ENCODE measurements around the gene ISLR2.

Gene ISLR2

DNA sequence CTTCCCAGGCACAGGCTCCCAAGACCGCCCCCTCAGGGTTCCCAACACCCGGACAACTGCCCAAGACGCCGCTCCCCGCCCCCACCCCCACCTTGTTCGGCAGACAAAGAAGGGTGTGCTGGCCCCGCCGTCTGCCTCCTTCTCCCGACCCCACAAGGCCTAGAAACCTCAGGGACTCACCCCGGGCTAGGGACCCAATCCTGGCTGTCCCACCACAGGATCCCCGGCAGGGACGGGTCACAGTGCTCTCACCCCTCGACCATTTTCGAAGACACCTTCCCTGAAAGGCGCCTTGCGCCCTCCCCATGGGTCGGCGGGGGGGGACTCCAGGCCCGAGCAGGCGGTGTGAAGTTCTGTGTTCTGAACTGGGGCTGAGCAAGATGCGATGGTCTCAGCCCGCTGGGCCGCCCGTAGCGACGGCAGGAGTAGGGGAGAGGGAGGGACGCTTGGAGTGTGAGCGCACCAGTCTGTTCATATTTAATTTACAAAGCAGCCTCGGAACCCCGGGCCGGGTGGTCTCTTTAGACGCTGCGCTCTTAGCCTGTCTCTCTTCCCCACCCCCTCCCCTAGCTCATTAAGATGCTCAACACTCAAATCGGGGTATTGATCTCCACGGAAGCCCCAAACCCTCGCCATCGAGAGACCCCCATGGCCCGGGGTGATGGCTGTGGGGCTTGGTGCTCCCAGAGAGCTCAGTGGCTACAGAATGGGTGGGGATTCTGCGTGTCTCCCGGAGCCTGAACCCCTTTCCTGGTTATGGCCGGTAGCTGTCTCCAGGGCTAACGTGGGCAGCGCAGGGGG lies 1.4 kb upstream of the ISLR2 start:
- DNase-seq (ENCODE audit: low read depth in 4 of 4, low spot score in 1 of 4), result no peak

GRCh38 chr15:74129586-74130154 lies 716 bp upstream of the ISLR2 start:
- no peak for DNase-seq (ENCODE audit: low read depth in 4 of 4, low spot score in 1 of 4)

GRCh38 chr15:74130849-74131627 lies 652 bp downstream of the ISLR2 start:
- no peak for DNase-seq (ENCODE audit: low read depth in 4 of 4, low spot score in 1 of 4)

DNA sequence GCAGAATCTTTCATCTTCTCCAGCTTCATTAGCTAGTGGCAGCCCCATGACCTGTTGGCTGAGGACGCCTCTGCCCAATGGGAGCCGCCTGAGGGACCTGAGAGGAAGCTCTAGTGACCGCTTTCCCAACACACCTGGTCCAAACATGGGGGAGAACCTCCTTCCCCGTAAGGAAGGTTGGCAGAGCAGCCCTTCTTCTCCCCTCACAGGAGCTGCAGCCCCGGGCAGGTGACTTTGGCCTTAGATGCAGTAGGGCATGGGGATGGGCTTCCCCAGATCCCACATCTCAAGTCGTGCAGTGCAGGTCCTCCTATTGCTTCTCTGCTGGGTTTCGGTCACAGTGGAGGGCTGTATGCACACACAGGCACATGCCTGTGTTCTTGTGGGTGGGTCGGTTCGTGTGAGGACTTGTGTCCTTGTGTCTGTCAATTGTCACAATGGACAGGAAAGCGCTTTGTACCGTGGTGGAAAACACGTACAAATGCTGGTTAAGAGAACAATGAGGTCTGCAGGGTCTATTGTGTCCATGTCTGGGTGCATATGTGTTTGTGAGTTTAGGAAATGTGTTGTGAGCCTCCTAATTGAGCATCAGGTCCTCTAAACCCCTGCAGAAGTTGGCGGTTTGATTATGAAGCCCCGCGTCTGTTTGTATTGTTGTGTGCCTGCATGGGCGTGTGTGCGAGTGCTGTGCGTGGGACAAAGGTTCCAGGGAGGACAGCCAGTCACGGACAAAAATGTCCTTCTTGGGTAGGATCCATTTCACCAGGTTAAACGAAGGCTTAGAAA lies 1.4 kb downstream of the ISLR2 start:
- DNase-seq (ENCODE audit: low read depth in 4 of 4, low spot score in 1 of 4), result no peak

DNA sequence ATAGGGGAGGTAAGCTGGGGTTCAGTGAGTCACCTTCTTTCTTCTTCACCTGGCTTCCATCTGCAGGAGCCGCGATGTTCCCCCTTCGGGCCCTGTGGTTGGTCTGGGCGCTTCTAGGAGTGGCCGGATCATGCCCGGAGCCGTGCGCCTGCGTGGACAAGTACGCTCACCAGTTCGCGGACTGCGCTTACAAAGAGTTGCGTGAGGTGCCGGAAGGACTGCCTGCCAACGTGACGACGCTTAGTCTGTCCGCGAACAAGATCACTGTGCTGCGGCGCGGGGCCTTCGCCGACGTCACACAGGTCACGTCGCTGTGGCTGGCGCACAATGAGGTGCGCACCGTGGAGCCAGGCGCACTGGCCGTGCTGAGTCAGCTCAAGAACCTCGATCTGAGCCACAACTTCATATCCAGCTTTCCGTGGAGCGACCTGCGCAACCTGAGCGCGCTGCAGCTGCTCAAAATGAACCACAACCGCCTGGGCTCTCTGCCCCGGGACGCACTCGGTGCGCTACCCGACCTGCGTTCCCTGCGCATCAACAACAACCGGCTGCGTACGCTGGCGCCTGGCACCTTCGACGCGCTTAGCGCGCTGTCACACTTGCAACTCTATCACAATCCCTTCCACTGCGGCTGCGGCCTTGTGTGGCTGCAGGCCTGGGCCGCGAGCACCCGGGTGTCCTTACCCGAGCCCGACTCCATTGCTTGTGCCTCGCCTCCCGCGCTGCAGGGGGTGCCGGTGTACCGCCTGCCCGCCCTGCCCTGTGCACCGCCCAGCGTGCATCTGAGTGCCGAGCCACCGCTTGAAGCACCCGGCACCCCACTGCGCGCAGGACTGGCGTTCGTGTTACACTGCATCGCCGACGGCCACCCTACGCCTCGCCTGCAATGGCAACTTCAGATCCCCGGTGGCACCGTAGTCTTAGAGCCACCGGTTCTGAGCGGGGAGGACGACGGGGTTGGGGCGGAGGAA lies 2.6 kb downstream of the ISLR2 start:
- DNase-seq (ENCODE audit: low read depth in 4 of 4, low spot score in 1 of 4), result no peak

DNA sequence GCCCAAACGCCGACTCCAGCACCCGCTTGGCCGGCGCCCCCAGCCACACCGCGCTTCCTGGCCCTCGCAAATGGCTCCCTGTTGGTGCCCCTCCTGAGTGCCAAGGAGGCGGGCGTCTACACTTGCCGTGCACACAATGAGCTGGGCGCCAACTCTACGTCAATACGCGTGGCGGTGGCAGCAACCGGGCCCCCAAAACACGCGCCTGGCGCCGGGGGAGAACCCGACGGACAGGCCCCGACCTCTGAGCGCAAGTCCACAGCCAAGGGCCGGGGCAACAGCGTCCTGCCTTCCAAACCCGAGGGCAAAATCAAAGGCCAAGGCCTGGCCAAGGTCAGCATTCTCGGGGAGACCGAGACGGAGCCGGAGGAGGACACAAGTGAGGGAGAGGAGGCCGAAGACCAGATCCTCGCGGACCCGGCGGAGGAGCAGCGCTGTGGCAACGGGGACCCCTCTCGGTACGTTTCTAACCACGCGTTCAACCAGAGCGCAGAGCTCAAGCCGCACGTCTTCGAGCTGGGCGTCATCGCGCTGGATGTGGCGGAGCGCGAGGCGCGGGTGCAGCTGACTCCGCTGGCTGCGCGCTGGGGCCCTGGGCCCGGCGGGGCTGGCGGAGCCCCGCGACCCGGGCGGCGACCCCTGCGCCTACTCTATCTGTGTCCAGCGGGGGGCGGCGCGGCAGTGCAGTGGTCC lies 3.5 kb downstream of the ISLR2 start:
- no peak for DNase-seq (ENCODE audit: low read depth in 4 of 4, low spot score in 1 of 4)

DNA sequence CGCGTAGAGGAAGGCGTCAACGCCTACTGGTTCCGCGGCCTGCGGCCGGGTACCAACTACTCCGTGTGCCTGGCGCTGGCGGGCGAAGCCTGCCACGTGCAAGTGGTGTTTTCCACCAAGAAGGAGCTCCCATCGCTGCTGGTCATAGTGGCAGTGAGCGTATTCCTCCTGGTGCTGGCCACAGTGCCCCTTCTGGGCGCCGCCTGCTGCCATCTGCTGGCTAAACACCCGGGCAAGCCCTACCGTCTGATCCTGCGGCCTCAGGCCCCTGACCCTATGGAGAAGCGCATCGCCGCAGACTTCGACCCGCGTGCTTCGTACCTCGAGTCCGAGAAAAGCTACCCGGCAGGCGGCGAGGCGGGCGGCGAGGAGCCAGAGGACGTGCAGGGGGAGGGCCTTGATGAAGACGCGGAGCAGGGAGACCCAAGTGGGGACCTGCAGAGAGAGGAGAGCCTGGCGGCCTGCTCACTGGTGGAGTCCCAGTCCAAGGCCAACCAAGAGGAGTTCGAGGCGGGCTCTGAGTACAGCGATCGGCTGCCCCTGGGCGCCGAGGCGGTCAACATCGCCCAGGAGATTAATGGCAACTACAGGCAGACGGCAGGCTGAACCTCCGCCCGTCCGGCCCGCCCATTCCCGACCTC lies 4.1 kb downstream of the ISLR2 start:
- no peak for DNase-seq (ENCODE audit: low read depth in 4 of 4, low spot score in 1 of 4)

GRCh38 chr15:74135041-74135565 lies 4.7 kb downstream of the ISLR2 start:
- DNase-seq (ENCODE audit: low read depth in 4 of 4, low spot score in 1 of 4), result no peak

GRCh38 chr15:74136540-74136813 lies 6.1 kb downstream of the ISLR2 start:
- no peak for DNase-seq (ENCODE audit: low read depth in 4 of 4, low spot score in 1 of 4)

GRCh38 chr15:74136814-74137536 lies 6.6 kb downstream of the ISLR2 start:
- DNase-seq (ENCODE audit: low read depth in 4 of 4, low spot score in 1 of 4), result no peak

DNA sequence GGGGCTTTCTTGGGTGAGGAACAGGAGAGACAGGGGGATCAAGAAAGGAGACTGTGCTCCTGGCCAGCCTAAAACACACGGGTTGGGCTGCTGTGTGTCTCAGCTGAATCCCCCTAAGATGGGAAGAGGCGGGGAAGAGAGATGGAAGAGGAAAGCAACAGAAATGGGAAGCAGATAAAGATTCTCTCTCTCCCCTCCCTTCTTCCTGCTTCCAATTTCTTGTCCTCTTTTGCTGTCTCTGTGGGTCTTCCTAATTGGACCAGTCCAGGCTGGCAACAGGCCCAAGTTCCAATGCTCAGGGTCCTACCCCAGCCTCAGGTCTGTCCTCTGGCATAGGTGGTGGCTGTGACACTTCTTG lies 7.1 kb downstream of the ISLR2 start:
- no peak for DNase-seq (ENCODE audit: low read depth in 4 of 4, low spot score in 1 of 4)

DNA sequence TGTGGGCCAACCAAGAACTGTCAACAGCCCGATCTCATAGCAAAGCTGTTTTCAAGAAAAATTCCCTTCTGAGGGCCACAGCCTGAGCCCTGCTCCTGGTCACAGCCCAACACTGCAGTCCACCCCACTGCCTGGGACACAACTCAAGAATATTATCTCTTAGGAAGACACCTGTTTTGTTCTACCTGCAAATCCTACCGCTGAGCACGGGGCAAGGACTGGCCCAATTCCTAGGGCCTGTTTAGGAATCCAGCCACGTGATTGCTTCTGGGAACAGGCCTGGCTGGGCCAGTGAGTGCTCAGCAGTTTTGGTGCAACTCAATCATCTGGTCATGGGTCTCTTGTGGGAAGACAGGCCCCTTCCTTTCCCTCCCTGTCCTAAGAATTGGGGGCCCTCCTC lies 8.3 kb downstream of the ISLR2 start:
- no peak for DNase-seq (ENCODE audit: low read depth in 4 of 4, low spot score in 1 of 4)

- DNase-seq (ENCODE audit: low read depth in 4 of 4, low spot score in 1 of 4), result no peak
These were observed 11.2 kb downstream of the ISLR2 start for GRCh38 chr15:74141591-74141990.

DNA sequence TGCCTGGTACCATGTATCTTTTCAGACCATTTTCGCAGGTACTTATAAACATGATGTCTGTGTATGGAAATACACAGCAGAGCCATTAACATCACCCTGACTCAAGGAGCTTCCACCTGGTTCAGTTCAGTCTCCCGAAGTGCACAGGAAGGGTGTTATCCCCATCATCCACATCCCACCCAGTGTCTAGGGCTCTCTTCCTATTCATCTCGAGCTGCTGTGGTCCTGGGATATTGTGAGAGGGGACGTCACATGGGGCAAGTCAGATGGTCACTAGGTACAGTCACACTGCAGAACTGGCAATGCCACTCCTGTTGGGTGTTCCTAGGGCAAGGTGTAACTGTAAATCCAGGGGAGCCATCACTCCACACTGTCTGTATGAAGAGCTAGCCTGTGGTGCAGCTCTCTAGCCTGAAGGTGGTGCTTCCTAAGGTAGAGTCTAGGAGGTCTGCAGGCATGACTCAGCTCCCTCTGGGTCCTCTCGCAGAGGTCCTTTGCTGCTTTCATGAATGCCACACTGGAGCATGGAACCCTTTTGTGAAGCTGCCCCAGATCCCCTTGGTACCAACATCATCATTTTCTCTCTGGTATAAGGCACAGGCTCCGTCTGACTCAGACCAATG lies 13.9 kb downstream of the ISLR2 start:
- DNase-seq (ENCODE audit: low read depth in 4 of 4, low spot score in 1 of 4), result no peak

DNA sequence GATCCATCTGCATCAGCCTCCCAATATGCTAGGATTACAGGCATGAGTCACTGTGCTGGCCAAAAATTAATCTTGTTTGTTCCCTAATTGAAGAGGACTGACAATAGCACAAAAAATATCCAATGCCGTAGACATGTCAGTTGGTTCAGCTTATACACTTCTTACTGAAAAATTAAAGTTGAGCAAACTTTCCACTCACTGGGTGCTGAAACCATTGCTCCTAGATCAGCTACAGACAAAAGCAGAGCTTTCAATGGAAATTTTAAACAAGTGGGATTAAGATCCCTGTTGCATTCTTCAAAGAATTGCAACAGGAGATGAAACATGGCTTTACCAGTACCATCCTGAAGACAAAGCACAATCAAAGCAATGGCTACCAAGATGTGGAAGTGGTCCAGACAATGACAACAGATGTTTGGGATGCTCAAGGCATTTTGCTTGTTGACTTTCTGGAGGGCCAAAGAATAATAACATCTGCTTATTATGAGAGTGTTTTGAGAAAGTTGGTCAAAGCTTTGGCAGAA lies 16.0 kb downstream of the ISLR2 start:
- DNase-seq (ENCODE audit: low read depth in 4 of 4, low spot score in 1 of 4), result no peak

DNA sequence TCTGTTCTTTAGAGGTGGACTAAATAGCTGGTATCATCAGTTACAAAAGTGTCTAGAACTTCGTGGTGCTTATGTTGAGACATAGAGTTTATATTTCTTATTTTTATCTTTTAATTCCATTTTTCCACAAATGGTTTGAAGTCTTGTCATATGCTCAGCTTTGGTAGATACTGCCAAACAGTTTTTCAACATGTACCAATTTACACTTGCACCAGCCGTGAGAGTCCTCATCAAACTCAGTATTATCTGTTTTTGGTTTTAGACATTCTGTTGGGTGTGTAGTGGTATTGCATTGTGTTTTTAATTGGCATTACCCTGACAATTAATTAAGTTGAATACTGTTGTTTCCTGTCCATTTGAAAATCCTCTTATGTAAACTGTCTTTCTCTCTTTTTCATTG lies 16.7 kb downstream of the ISLR2 start:
- DNase-seq (ENCODE audit: low read depth in 4 of 4, low spot score in 1 of 4), result no peak

GRCh38 chr15:74155766-74156417 lies 25.5 kb downstream of the ISLR2 start:
- DNase-seq (ENCODE audit: low read depth in 4 of 4, low spot score in 1 of 4), result no peak

Data from stimulated activated CD4-positive, alpha-beta T cell treated with anti-CD3 and anti-CD28 coated beads, Interleukin-1b, Interleukin-23, amount 100 ng/mL, for 24 hours (primary cell).